ENCODE measurements around the gene SIK2. TPM values are rescaled to one million over a fixed set of nuclear protein-coding genes. Genes with fewer than 3 reads are reported as not detected.

Gene SIK2
- total RNA-seq, 1 experiment from 2014 or later = 13.9 TPM

GRCh38 chr11:111737444-111738210 is 135.4 kb downstream of the SIK2 start:
- intact Hi-C loops (cut with micrococcal nuclease; ENCODE audit: unreplicated experiment) = no loop called here
- no peak overlapping the region for H3K27ac Mint-ChIP-seq (ENCODE audit: unreplicated experiment)
- no peak overlapping the region for H3K4me3 Mint-ChIP-seq (ENCODE audit: low read depth, unreplicated experiment)
- H3K36me3 Mint-ChIP-seq (ENCODE audit: insufficient read depth, unreplicated experiment) = peaks cover 16% of the 10 kb centered on the region
- H3K27me3 Mint-ChIP-seq (ENCODE audit: unreplicated experiment) = no peaks in the 10 kb centered on the region
- H3K9me3 Mint-ChIP-seq (ENCODE audit: low read depth, unreplicated experiment) = no peaks in the 10 kb centered on the region
- no peak for DNase-seq
- H3K4me1 Mint-ChIP-seq (ENCODE audit: low read depth, unreplicated experiment) = no peaks in the 10 kb centered on the region
- no peak for TF ChIP-seq CTCF (IDR thresholded peaks at IDR 0.05; ENCODE audit: unreplicated experiment)
- no TSS peak for BruUV-seq (replicated peaks)
- CTCF ChIA-PET = no interaction called here

GRCh38 chr11:111739299-111739698 is 137.1 kb downstream of the SIK2 start:
- no TSS peak for BruUV-seq (replicated peaks)
- intact Hi-C loops (cut with micrococcal nuclease; ENCODE audit: unreplicated experiment) = no loop called here
- CTCF ChIA-PET = no interaction called here
- Mint-ChIP-seq H3K27ac (ENCODE audit: unreplicated experiment) (no peak overlapping the region), H3K36me3 (ENCODE audit: insufficient read depth, unreplicated experiment) (peaks cover 16% of the 10 kb centered on the region), H3K27me3 (ENCODE audit: unreplicated experiment) (no peaks in the 10 kb centered on the region), H3K4me3 (ENCODE audit: low read depth, unreplicated experiment) (no peak overlapping the region), H3K9me3 (ENCODE audit: low read depth, unreplicated experiment) (no peaks in the 10 kb centered on the region), H3K4me1 (ENCODE audit: low read depth, unreplicated experiment) (no peaks in the 10 kb centered on the region)
- TF ChIP-seq CTCF (IDR thresholded peaks at IDR 0.05; ENCODE audit: unreplicated experiment) = no peak
- DNase-seq = no peak

GRCh38 chr11:111741751-111742150 is 139.5 kb downstream of the SIK2 start:
- Mint-ChIP-seq H3K27me3 (ENCODE audit: unreplicated experiment) (no peaks in the 10 kb centered on the region), H3K9me3 (ENCODE audit: low read depth, unreplicated experiment) (no peaks in the 10 kb centered on the region), H3K36me3 (ENCODE audit: insufficient read depth, unreplicated experiment) (peaks cover 16% of the 10 kb centered on the region), H3K27ac (ENCODE audit: unreplicated experiment) (no peak overlapping the region), H3K4me1 (ENCODE audit: low read depth, unreplicated experiment) (peaks cover 11% of the 10 kb centered on the region), H3K4me3 (ENCODE audit: low read depth, unreplicated experiment) (no peak overlapping the region)
- intact Hi-C loops (cut with micrococcal nuclease; ENCODE audit: unreplicated experiment) = no loop called here
- no peak for TF ChIP-seq CTCF (IDR thresholded peaks at IDR 0.05; ENCODE audit: unreplicated experiment)
- CTCF ChIA-PET = no interaction called here
- DNase-seq = no peak
- no TSS peak for BruUV-seq (replicated peaks)

- no peaks in the 10 kb centered on the region for H3K9me3 Mint-ChIP-seq (ENCODE audit: low read depth, unreplicated experiment)
- H3K36me3 Mint-ChIP-seq (ENCODE audit: insufficient read depth, unreplicated experiment) = peaks cover 16% of the 10 kb centered on the region
- no TSS peak for BruUV-seq (replicated peaks)
- no peak for TF ChIP-seq CTCF (IDR thresholded peaks at IDR 0.05; ENCODE audit: unreplicated experiment)
- peaks cover 11% of the 10 kb centered on the region for H3K4me1 Mint-ChIP-seq (ENCODE audit: low read depth, unreplicated experiment)
- no peak overlapping the region for H3K27ac Mint-ChIP-seq (ENCODE audit: unreplicated experiment)
- intact Hi-C loops (cut with micrococcal nuclease; ENCODE audit: unreplicated experiment) = no loop called here
- no peaks in the 10 kb centered on the region for H3K27me3 Mint-ChIP-seq (ENCODE audit: unreplicated experiment)
- CTCF ChIA-PET = interaction anchor here (1.0 kb wide), 1 partner anchor 18 kb away, joined by 3 read pairs; no protein-coding TSS in a partner anchor
- no peak overlapping the region for H3K4me3 Mint-ChIP-seq (ENCODE audit: low read depth, unreplicated experiment)
- DNase-seq = no peak
Observed at GRCh38 chr11:111743700-111744099, 141.5 kb downstream of the SIK2 start.

Data from Calu3 (cell line).